ENCODE results near the gene CTF1.

DNA sequence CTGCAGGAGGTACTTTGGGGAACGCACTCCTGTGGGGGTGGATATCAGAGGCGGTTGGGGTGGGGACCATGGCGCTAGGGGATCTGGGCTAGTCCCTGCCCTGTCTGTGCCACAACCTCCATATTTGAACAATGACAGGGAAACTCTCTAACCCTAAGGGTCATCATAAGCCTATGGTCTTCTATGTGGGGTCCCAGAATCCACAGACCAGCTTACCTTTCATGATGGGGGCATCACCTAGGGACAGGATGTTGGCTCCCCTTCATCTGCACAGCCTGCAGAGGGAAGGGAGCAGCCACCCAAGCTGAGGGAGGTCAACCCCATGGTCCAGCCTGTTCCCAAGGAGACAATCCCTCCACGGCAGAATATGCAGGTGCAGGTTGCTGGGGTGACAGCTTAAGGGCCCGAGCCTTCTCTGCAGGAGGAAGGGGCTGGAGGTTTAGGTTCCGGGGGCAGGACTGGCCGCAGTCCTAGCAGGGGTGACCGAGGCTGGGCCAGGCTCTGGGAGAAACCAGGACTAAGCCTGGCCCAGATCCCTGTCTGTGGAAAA lies 54.2 kb downstream of the CTF1 start:
- no peak for TF ChIP-seq POLR2A (IDR thresholded peaks at IDR 0.05)
- TF ChIP-seq CTCF (IDR thresholded peaks at IDR 0.05) = no peak
- TF ChIP-seq EP300 (IDR thresholded peaks at IDR 0.05) = no peak
